Measurements from ENCODE around the gene PPARG.

The PPARG gene

GRCh38 chr3:12327021-12327420 is 38.2 kb downstream of the PPARG start:
- in situ Hi-C loops (cut with MboI; ENCODE audit: low pct_unique_long_range_greater_than_20kb, low sequenced_read_pairs, unreplicated experiment), result no loop called here
- TF ChIP-seq, protein P1, sequence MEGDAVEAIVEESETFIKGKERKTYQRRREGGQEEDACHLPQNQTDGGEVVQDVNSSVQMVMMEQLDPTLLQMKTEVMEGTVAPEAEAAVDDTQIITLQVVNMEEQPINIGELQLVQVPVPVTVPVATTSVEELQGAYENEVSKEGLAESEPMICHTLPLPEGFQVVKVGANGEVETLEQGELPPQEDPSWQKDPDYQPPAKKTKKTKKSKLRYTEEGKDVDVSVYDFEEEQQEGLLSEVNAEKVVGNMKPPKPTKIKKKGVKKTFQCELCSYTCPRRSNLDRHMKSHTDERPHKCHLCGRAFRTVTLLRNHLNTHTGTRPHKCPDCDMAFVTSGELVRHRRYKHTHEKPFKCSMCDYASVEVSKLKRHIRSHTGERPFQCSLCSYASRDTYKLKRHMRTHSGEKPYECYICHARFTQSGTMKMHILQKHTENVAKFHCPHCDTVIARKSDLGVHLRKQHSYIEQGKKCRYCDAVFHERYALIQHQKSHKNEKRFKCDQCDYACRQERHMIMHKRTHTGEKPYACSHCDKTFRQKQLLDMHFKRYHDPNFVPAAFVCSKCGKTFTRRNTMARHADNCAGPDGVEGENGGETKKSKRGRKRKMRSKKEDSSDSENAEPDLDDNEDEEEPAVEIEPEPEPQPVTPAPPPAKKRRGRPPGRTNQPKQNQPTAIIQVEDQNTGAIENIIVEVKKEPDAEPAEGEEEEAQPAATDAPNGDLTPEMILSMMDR (IDR thresholded peaks at IDR 0.05; ENCODE audit: extremely low read depth, insufficient read depth, missing control alignments), result no peak
- DNase-seq (ENCODE audit: low spot score), result no peak

- in situ Hi-C loops (cut with MboI; ENCODE audit: low pct_unique_long_range_greater_than_20kb, low sequenced_read_pairs, unreplicated experiment), result no loop called here
- no peak for DNase-seq (ENCODE audit: low spot score)
- TF ChIP-seq, protein P1 (IDR thresholded peaks at IDR 0.05; ENCODE audit: extremely low read depth, insufficient read depth, missing control alignments), result no peak
These were observed 39.4 kb downstream of the PPARG start for GRCh38 chr3:12328132-12328836.

DNA sequence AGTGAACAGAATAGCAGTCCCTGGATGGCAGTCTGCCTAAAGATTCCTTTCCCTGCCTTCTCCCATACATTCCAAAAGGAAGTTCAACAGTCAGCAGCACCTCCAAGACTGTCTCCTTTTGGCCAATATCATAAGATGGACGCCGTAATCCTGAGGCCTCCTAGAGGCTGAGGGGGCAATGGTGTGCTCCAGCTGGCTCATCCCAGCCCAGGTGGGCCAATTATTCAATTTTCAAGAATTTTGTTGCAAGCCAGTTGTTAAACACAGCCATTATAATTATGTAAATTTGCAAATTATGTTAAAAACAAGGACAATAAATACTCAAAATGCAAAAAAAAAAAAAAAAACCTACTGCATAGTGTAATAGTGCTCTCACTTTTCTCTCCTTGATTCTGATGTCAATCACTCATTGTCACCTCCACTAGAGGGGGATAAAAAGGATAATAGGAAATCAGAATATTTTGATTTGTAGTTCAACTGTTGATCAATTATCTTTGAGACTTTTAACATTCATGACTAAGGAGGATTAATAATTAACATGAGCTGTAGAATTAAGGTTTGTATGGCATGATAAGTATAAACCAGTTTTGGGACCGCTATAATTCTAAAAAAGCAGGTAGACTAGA is 40.1 kb downstream of the PPARG start:
- DNase-seq (ENCODE audit: low spot score), result no peak
- in situ Hi-C loops (cut with MboI; ENCODE audit: low pct_unique_long_range_greater_than_20kb, low sequenced_read_pairs, unreplicated experiment), result no loop called here
- TF ChIP-seq, protein P1 (IDR thresholded peaks at IDR 0.05; ENCODE audit: extremely low read depth, insufficient read depth, missing control alignments), result no peak

DNA sequence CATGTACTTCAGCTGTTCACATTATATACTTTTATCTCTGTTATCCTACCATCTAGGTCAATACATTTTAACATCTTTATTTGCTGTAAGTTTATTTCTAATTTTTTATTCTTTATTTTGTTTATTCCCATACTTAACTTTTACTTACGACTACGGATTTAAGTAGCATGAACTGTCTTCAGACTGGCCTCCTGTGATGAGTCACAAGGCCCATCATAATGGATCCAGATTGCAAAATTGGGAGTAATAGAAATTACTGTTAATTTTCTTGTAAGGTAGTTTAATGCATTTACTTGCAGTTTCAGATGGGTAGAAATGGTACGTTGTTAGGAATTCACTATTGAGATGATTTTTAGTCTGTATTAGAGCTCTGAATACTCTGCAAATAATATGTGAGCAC is 45.9 kb downstream of the PPARG start:
- in situ Hi-C loops (cut with MboI; ENCODE audit: low pct_unique_long_range_greater_than_20kb, low sequenced_read_pairs, unreplicated experiment), result no loop called here
- TF ChIP-seq, protein P1 (IDR thresholded peaks at IDR 0.05; ENCODE audit: extremely low read depth, insufficient read depth, missing control alignments), result no peak
- no peak for DNase-seq (ENCODE audit: low spot score)

- in situ Hi-C loops (cut with MboI; ENCODE audit: low pct_unique_long_range_greater_than_20kb, low sequenced_read_pairs, unreplicated experiment), result no loop called here
- TF ChIP-seq, protein P1 (IDR thresholded peaks at IDR 0.05; ENCODE audit: extremely low read depth, insufficient read depth, missing control alignments), result no peak
- DNase-seq (ENCODE audit: low spot score), result no peak
These were observed 46.6 kb downstream of the PPARG start for GRCh38 chr3:12335421-12335820.

GRCh38 chr3:12336099-12336498 is 47.2 kb downstream of the PPARG start:
- in situ Hi-C loops (cut with MboI; ENCODE audit: low pct_unique_long_range_greater_than_20kb, low sequenced_read_pairs, unreplicated experiment), result no loop called here
- DNase-seq (ENCODE audit: low spot score), result no peak
- TF ChIP-seq, protein P1 (IDR thresholded peaks at IDR 0.05; ENCODE audit: extremely low read depth, insufficient read depth, missing control alignments), result no peak
